GM11168 (cell line): ENCODE results near the gene ALKBH6.
"Not testable (repeated sequence)": the region's sequence is repeated elsewhere in the genome, so short reads cannot be mapped to it uniquely, and the experiment has no call there.

Experiments used
- in situ Hi-C: fragments of 300-500 bp; cut with MboI; formaldehyde crosslinking; loops from one replicate; pipeline ENCODE4 v1.12.0; 2022; ENCODE audit warnings: low sequenced_read_pairs; ENCODE audit not compliant: unreplicated experiment

ALKBH6 gene

GRCh38 chr19:36014012-36014924 lies at the start of gene ALKBH6:
TSS of gene ALKBH6 (minus strand) at chr19:36014213. CDS start at chr19:36013397, 816 bp downstream.
- in situ Hi-C loops = no loop called here

- in situ Hi-C loops = no loop called here
Observed at GRCh38 chr19:36061367-36061766, 47.4 kb upstream of the ALKBH6 start.

- in situ Hi-C loops = no loop called here
Observed at GRCh38 chr19:36060430-36060829, 46.4 kb upstream of the ALKBH6 start.

- in situ Hi-C loops = no loop called here
Observed at GRCh38 chr19:36059180-36059910, 45.3 kb upstream of the ALKBH6 start.

- in situ Hi-C loops = no loop called here
Observed at GRCh38 chr19:36058481-36059179, 44.6 kb upstream of the ALKBH6 start.

DNA sequence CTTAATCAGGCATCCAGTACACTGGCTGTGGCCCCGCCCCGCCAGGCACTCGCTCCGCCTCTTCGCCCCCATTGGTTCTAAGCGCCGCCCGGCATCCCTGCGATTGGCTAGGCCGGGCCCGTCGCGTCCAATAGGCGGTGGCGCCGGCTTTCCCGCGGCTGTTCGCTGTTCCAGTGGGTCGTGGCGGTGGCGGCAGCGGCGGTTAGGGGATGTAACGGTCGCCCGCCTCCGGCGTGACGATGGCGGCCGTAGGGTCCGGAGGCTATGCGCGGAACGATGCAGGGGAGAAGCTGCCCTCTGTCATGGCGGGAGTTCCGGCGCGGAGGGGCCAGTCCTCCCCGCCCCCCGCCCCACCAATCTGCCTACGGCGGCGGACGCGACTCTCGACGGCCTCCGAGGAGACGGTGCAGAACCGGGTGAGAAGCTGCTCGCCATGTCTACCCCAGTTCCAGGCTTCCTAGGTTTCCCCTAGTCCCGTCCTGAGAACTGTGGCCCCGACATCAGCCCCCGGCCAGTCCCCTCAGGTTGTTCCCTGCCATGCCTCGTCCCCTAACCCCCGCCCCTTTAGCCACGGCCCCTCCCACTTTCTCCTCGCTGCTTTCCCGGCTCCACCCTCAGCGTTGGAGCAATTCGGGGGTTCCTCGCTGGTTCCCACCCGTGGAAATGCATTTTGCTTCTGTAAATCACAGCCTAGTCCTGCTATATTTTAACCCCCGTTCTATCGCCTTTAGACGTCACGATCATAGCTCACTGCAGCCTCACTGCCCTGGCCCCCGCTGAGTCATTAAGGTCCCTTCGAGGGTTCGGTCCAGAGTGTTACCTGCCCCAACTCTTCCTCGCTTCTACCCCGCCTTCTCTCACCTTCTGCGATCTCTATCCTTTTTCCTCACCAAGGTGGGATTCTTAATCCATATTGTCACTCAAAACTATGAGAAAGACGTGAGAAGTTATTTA lies 41.0 kb upstream of the ALKBH6 start, which contains the start of gene WDR62:
Gene WDR62 (plus strand): TSS at position 165 of the 954 bp plus-strand sequence. CDS start 75 bp downstream, at position 240.
- in situ Hi-C loops = no loop called here

- in situ Hi-C loops = no loop called here
Observed at GRCh38 chr19:36054119-36054732, 40.2 kb upstream of the ALKBH6 start, which contains the start of gene THAP8. TSS of gene THAP8 (minus strand) at chr19:36054285. CDS start at chr19:36054217, 68 bp downstream.

DNA sequence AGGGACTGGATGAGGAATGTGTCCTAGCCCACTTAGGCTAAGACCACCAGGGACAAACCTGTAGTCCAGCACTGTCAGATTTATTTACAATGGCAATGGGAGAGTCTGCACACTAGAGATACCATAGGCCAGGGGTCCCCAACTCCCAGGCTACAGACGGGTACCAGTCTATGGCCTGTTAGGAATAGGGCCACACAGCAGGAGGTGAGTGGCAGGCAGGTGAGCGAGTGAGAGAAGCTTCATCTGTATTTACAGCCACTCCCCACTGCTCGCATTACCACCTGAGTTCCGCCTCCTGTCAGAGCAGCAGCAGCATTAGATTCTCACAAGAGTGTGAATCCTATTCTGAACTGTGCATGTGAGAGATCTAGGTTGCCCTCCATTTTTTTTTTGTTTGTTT lies 37.6 kb upstream of the ALKBH6 start:
- in situ Hi-C loops = no loop called here

DNA sequence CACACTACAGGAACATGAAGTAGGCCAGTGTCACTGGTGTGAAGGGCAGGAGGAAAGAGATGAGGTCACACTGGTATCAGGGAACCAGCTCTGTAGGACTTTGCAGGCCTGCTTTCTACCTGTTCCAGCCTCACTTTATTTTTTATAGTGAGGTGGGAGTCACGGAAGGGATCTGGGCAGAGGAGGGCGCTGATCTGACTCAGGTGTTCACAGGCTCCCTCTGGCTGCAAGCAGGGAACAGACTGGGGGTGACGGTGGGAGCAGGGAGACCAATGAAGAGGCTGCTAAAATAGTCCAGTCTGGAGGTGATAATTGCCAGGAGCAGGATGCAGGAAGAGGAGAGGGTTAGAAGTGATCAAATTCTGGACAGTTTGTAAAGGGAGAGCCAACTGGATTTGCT lies 37.2 kb upstream of the ALKBH6 start:
- in situ Hi-C loops = no loop called here

GRCh38 chr19:36049080-36049698 lies 35.2 kb upstream of the ALKBH6 start:
- in situ Hi-C loops = no loop called here

GRCh38 chr19:36047835-36048234 lies 33.8 kb upstream of the ALKBH6 start:
- in situ Hi-C loops = no loop called here

- in situ Hi-C loops = no loop called here
Observed at GRCh38 chr19:36046443-36047050, 32.5 kb upstream of the ALKBH6 start.

DNA sequence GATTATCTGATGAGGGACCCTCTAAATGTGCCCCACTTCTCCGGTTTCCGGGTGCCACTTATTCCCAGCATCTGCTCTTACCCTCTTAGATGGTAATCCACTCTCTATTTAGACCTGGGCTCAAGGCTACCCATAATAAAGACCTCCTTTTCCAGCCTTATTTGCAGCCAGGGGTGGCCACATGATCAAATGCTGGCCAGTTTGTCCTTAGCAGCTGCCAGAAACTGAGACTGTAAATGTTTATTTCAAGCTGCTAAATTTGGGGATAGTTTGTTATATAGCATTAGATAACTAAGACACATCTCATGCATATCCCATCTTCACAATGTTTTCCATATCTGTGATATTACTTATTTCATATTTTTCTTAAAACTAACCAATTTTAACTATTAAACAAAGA lies 29.9 kb upstream of the ALKBH6 start:
- in situ Hi-C loops = no loop called here

DNA sequence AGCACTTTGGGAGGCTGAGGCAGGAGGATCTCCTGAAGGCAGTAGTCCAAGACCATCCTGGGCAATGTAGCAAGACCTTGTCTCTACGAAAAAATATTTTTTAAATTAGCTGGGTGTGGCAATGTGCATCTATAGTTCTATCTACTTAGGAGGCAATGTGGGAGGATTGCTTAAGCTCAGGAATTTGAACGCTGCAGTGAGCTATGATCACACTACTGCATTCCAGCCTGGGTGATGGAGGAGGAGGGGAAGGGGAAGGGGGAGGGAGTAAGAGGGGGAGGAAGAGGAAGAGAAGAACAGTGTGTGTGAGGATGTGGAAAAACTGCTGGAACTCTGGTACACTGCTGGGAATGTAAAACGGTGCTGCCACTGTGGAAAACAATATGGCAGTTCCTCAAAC lies 27.8 kb upstream of the ALKBH6 start:
- in situ Hi-C loops = no loop called here

GRCh38 chr19:36041092-36041491 lies 27.1 kb upstream of the ALKBH6 start:
- in situ Hi-C loops = not testable (repeated sequence)

- in situ Hi-C loops = no loop called here
Observed at GRCh38 chr19:36040495-36040894, 26.5 kb upstream of the ALKBH6 start.

GRCh38 chr19:36032251-36033104 lies 18.5 kb upstream of the ALKBH6 start, which contains the start of gene CLIP3:
TSS of gene CLIP3 (minus strand) at chr19:36032873. CDS start at chr19:36032357, 516 bp downstream.
- in situ Hi-C loops = no loop called here
